B cell (primary cell): Measurements from ENCODE around the gene RHOT1.

ENCODE experiments used
- CTCF ChIP-seq: fragments of 200-600 bp; IDR thresholded peaks from one replicate; pipeline ENCODE4 v1.8.0; 2022; ENCODE audit warnings: antibody characterized with exemption, mild to moderate bottlenecking
- EZH2 ChIP-seq: IDR thresholded peaks from 2 replicates; pipeline ENCODE4 v1.6.1; 2012; ENCODE audit warnings: borderline replicate concordance, low read depth, mild to moderate bottlenecking, moderate library complexity, low read length; ENCODE audit not compliant: insufficient read depth, poor library complexity, severe bottlenecking

GRCh38 chr17:32197987-32198386 is 55.7 kb downstream of the RHOT1 start:
- no peak for TF ChIP-seq CTCF
- no peak for TF ChIP-seq EZH2
